Measurements from ENCODE around the gene SNX13. TPM values are rescaled to one million over a fixed set of nuclear protein-coding genes. Genes with fewer than 3 reads are reported as not detected.

Gene SNX13
- total and polyA plus RNA-seq, 9 of the 15 experiments (the other 6 are each of a cell fraction or from before 2014, with no cell fraction given) = 5.6 to 33.2 (median 25.4) TPM

DNA sequence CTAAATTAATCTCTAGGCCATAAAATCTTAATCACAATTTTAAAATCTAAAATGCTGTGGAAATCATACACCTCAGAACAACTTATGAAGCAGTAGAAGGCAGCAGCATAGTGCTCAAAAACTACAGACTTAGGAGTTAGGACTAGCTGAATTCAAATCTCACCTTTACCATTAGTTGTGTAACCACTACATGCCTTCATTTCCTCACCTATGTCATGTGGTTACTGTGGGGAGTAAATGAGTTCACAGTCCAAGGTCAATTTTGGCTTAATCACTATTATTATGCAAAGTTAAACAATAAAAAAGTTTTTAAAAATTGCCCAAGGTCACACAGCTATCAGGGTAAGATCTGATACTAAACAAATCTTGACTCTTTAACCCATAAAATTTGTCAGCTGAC is 37.0 kb downstream of the SNX13 start (continued):
- TF ChIP-seq RBM39 (optimal IDR thresholded peaks at IDR 0.05; ENCODE audit: low read depth, low read length) (no peak), MXI1 (IDR thresholded peaks at IDR 0.05; ENCODE audit: low read depth, low read length) (no peak), SAFB2 (IDR thresholded peaks at IDR 0.05; ENCODE audit: borderline replicate concordance, low read depth, low read length, severe bottlenecking) (no peak)

DNA sequence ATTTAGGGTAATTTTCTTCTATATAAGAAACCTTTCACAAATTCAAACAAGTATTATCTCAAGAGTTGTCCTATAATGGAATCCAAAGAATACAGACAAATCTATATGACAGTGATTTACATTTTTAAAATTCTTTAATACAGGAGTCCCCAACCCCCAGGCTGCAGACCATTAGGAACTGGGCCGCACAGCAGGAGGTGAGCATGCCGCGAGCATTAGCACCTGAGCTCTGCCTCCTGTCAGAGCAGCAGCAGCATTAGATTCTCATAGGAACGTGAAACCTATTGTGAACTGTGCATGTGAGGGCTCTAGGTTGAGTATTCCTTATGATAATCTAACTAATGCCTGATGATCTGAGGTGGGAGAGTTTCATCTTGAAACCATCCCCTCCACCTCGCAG is 37.7 kb downstream of the SNX13 start:
- no peak overlapping the region for H3K27ac ChIP-seq (ENCODE audit: extremely low read depth, low read depth, low read length)
- no peak overlapping the region for H3K4me2 ChIP-seq (ENCODE audit: insufficient read depth, low read length)
- CTCF ChIA-PET (ENCODE audit: low intra/inter-chr PET ratio) = no interaction called here
- no peaks in the 10 kb centered on the region for H3K36me3 ChIP-seq (ENCODE audit: control insufficient read depth, insufficient read depth, low read length)
- DNase-seq (ENCODE audit: extremely low read depth in 1 of 4, low spot score in 3 of 4) = no peak
- H2AFZ ChIP-seq (ENCODE audit: low read depth, low read length) = no peak overlapping the region
- BruUV-seq (replicated peaks) = no TSS peak
- no peak overlapping the region for H3K4me3 ChIP-seq
- ATAC-seq = no peak
- in situ Hi-C loops (cut with MboI) (no loop called here), intact Hi-C loops (cut with micrococcal nuclease) (no loop called here)
- no peak overlapping the region for H3K9ac ChIP-seq (ENCODE audit: insufficient read depth in 1 of 2, low read depth in 2 of 2, low read length in 2 of 2)
- H3K9me1 ChIP-seq (ENCODE audit: control insufficient read depth, insufficient read depth, low read length) = no peaks in the 10 kb centered on the region
- no peaks in the 10 kb centered on the region for H4K20me1 ChIP-seq (replicated peaks; ENCODE audit: control insufficient read depth, insufficient read depth, low read length)
- peaks cover 28% of the 10 kb centered on the region; the same call in 2 of the 3 replicates for H3K79me2 ChIP-seq (ENCODE audit: control insufficient read depth, insufficient read depth, low read length)
- TF ChIP-seq, protein P1, sequence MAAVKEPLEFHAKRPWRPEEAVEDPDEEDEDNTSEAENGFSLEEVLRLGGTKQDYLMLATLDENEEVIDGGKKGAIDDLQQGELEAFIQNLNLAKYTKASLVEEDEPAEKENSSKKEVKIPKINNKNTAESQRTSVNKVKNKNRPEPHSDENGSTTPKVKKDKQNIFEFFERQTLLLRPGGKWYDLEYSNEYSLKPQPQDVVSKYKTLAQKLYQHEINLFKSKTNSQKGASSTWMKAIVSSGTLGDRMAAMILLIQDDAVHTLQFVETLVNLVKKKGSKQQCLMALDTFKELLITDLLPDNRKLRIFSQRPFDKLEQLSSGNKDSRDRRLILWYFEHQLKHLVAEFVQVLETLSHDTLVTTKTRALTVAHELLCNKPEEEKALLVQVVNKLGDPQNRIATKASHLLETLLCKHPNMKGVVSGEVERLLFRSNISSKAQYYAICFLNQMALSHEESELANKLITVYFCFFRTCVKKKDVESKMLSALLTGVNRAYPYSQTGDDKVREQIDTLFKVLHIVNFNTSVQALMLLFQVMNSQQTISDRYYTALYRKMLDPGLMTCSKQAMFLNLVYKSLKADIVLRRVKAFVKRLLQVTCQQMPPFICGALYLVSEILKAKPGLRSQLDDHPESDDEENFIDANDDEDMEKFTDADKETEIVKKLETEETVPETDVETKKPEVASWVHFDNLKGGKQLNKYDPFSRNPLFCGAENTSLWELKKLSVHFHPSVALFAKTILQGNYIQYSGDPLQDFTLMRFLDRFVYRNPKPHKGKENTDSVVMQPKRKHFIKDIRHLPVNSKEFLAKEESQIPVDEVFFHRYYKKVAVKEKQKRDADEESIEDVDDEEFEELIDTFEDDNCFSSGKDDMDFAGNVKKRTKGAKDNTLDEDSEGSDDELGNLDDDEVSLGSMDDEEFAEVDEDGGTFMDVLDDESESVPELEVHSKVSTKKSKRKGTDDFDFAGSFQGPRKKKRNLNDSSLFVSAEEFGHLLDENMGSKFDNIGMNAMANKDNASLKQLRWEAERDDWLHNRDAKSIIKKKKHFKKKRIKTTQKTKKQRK (IDR thresholded peaks at IDR 0.05; ENCODE audit: borderline replicate concordance, low read depth, low read length) = no peak
- no peak for TF ChIP-seq NUFIP1 (IDR thresholded peaks at IDR 0.05; ENCODE audit: partially characterized antibody)
- no peak for TF ChIP-seq BACH1 (tag; IDR thresholded peaks at IDR 0.05)
- no peak for TF ChIP-seq RNF2 (IDR thresholded peaks at IDR 0.05)
- no peak for TF ChIP-seq SNRNP70 (optimal IDR thresholded peaks at IDR 0.05; ENCODE audit: low read depth, low read length)
- TF ChIP-seq KLF6 (CRISPR knock-in tag; IDR thresholded peaks at IDR 0.05; ENCODE audit: borderline replicate concordance) = no peak
- no peak for TF ChIP-seq DDX20 (tag; IDR thresholded peaks at IDR 0.05; ENCODE audit: low read depth)
- no peak for TF ChIP-seq XRCC4 (IDR thresholded peaks at IDR 0.05; ENCODE audit: extremely low read depth, insufficient read depth, insufficient read length)
- TF ChIP-seq, protein P2, sequence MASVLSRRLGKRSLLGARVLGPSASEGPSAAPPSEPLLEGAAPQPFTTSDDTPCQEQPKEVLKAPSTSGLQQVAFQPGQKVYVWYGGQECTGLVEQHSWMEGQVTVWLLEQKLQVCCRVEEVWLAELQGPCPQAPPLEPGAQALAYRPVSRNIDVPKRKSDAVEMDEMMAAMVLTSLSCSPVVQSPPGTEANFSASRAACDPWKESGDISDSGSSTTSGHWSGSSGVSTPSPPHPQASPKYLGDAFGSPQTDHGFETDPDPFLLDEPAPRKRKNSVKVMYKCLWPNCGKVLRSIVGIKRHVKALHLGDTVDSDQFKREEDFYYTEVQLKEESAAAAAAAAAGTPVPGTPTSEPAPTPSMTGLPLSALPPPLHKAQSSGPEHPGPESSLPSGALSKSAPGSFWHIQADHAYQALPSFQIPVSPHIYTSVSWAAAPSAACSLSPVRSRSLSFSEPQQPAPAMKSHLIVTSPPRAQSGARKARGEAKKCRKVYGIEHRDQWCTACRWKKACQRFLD (CRISPR knock-in tag; IDR thresholded peaks at IDR 0.05) = no peak
- no peak for TF ChIP-seq FOXK1 (CRISPR knock-in tag; IDR thresholded peaks at IDR 0.05; ENCODE audit: borderline replicate concordance)
- no peak for TF ChIP-seq ZNF57 (CRISPR knock-in tag; IDR thresholded peaks at IDR 0.05)
- no peak for TF ChIP-seq BMI1 (IDR thresholded peaks at IDR 0.05; ENCODE audit: low read length)
- no peak for TF ChIP-seq ZNF316 (IDR thresholded peaks at IDR 0.05)
- no peak for TF ChIP-seq SIRT6 (IDR thresholded peaks at IDR 0.05; ENCODE audit: low read depth, low read length)
- FAIRE-seq = no peak
- H3K27me3 ChIP-seq (ENCODE audit: control insufficient read depth in 2 of 2, insufficient read depth in 2 of 2, low read length in 2 of 2) = no peaks in the 10 kb centered on the region
- no peaks in the 10 kb centered on the region for H3K4me1 ChIP-seq (replicated peaks in 1 of 2; ENCODE audit: control insufficient read depth in 2 of 2, insufficient read depth in 2 of 2, low read length in 2 of 2)
- POLR2A ChIA-PET = no interaction called here
- 77% methylated on average over 5 of the region's 5 CpGs for WGBS (ENCODE audit: insufficient coverage, low coverage, missing lambda C conversion rate)
- H3K9me3 ChIP-seq (replicated peaks; ENCODE audit: control insufficient read depth, insufficient read depth, low read depth, low read length) = no peaks in the 10 kb centered on the region

Measured in K562 (cell line).